Measurements from ENCODE around the gene MAPKAP1. TPM values are rescaled to one million over a fixed set of nuclear protein-coding genes. Genes with fewer than 3 reads are reported as not detected.

Gene MAPKAP1
- total and polyA plus RNA-seq, 9 of the 15 experiments (the other 6 are each of a cell fraction or from before 2014, with no cell fraction given) = 2.6 to 82.1 (median 61.1) TPM

DNA sequence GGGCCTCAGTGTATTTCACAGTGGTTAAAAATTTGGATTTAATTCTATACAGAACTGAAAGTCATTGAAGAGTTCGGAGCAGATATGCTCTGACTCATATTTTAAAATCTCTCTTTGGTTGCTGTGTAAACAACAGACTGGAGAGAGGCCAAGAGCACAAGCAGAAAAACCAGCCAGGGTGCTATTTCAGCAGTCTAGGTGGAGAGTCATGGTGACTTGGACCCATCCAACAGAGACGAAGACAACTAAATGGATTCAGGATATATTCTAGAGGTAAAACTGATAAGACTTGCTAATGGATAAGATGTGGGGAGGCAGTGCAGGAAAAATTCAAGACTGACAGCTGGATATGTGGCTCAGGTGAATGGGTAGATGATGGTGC lies 168.9 kb downstream of the MAPKAP1 start (continued):
- TF ChIP-seq HMGXB4 (CRISPR knock-in tag; IDR thresholded peaks at IDR 0.05) (no peak), U2AF1 (optimal IDR thresholded peaks at IDR 0.05; ENCODE audit: low read depth, low read length) (no peak), JUN (IDR thresholded peaks at IDR 0.05; ENCODE audit: borderline replicate concordance, low read depth, low read length) (0 out of 2 replicates have a peak, but pooled peaks have one; percentile 18), JUN (CRISPR knock-in tag; IDR thresholded peaks at IDR 0.05; ENCODE audit: borderline replicate concordance) (no peak)

- Histone ChIP-seq H3K4me3 (no peak overlapping the region), H2AFZ (ENCODE audit: low read depth, low read length) (no peak overlapping the region), H3K4me2 (ENCODE audit: insufficient read depth, low read length) (no peak overlapping the region), H3K9ac (ENCODE audit: insufficient read depth in 1 of 2, low read depth in 2 of 2, low read length in 2 of 2) (no peak overlapping the region), H3K36me3 (ENCODE audit: control insufficient read depth, insufficient read depth, low read length) (peaks cover 6% of the 10 kb centered on the region; the same call in 1 of the 3 replicates), H3K9me1 (ENCODE audit: control insufficient read depth, insufficient read depth, low read length) (no peaks in the 10 kb centered on the region), H3K79me2 (ENCODE audit: control insufficient read depth, insufficient read depth, low read length) (no peaks in the 10 kb centered on the region), H3K9me3 (replicated peaks; ENCODE audit: control insufficient read depth, insufficient read depth, low read depth, low read length) (no peaks in the 10 kb centered on the region), H3K27ac (ENCODE audit: extremely low read depth, low read depth, low read length) (no peak overlapping the region), H4K20me1 (replicated peaks; ENCODE audit: control insufficient read depth, insufficient read depth, low read length) (no peaks in the 10 kb centered on the region), H3K27me3 (ENCODE audit: control insufficient read depth in 2 of 2, insufficient read depth in 2 of 2, low read length in 2 of 2) (no peaks in the 10 kb centered on the region), H3K4me1 (replicated peaks in 1 of 2; ENCODE audit: control insufficient read depth in 2 of 2, insufficient read depth in 2 of 2, low read length in 2 of 2) (peaks cover 0 to 17% of the 10 kb centered on the region in 2 experiments; a peak in 2 of 5 replicates)
- CTCF ChIA-PET (ENCODE audit: low intra/inter-chr PET ratio) = no interaction called here
- in situ Hi-C loops (cut with MboI) = no loop called here
- 82% methylated on average over 2 of the region's 2 CpGs for WGBS (ENCODE audit: insufficient coverage, low coverage, missing lambda C conversion rate)
- BruUV-seq (replicated peaks) = no TSS peak
- intact Hi-C loops (cut with micrococcal nuclease) = loop anchor here (5.0 kb wide), 1 partner anchor 110 kb away; no protein-coding TSS in a partner anchor
- FAIRE-seq (no peak), ATAC-seq (no peak), DNase-seq (ENCODE audit: extremely low read depth in 1 of 4, low spot score in 3 of 4) (no peak)
- POLR2A ChIA-PET = interaction anchor here (1.0 kb wide), 1 partner anchor 14 kb away, joined by 3 read pairs; no protein-coding TSS in a partner anchor
- TF ChIP-seq SAP30 (IDR thresholded peaks at IDR 0.05; ENCODE audit: borderline replicate concordance, insufficient read depth, low read depth, low read length, poor library complexity, severe bottlenecking) (no peak), ZNF263 (CRISPR knock-in tag; IDR thresholded peaks at IDR 0.05; ENCODE audit: borderline replicate concordance) (no peak), KLF6 (CRISPR knock-in tag; IDR thresholded peaks at IDR 0.05; ENCODE audit: borderline replicate concordance) (no peak), VEZF1 (CRISPR knock-in tag; IDR thresholded peaks at IDR 0.05) (no peak), CEBPB (tag; IDR thresholded peaks at IDR 0.05) (no peak), E2F8 (IDR thresholded peaks at IDR 0.05; ENCODE audit: low read depth, partially characterized antibody) (no peak), ZNF134 (CRISPR knock-in tag; conservative IDR thresholded peaks at IDR 0.05) (no peak)
- TF ChIP-seq, protein P1, sequence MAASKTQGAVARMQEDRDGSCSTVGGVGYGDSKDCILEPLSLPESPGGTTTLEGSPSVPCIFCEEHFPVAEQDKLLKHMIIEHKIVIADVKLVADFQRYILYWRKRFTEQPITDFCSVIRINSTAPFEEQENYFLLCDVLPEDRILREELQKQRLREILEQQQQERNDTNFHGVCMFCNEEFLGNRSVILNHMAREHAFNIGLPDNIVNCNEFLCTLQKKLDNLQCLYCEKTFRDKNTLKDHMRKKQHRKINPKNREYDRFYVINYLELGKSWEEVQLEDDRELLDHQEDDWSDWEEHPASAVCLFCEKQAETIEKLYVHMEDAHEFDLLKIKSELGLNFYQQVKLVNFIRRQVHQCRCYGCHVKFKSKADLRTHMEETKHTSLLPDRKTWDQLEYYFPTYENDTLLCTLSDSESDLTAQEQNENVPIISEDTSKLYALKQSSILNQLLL (CRISPR knock-in tag; IDR thresholded peaks at IDR 0.05; ENCODE audit: borderline replicate concordance) = no peak
Measured at GRCh38 chr9:125537442-125538091, 169.4 kb downstream of the MAPKAP1 start.

All from K562 (cell line).